HAP-1 (cell line): ENCODE measurements around the gene SNAP91.
"Not testable (repeated sequence)": the region's sequence is repeated elsewhere in the genome, so short reads cannot be mapped to it uniquely, and the experiment has no call there.

Experiments
- DNase-seq, 2 experiments: peaks; one replicate each; pipeline ENCODE4 v3.0.0-alpha.2; 2016 to 2020; ENCODE audit warnings: low spot score in 2 of 2
- H3K27me3 ChIP-seq: fragments of 250-450 bp; sonication (Bioruptor Pico); 2 replicates; pipeline ENCODE4 v1.5.1; 2020; ENCODE audit warnings: low read depth, mild to moderate bottlenecking, moderate library complexity
- H3K36me3 ChIP-seq: fragments of 250-450 bp; sonication (Bioruptor Pico); replicated peaks from 2 replicates; pipeline ENCODE4 v1.5.1; 2020; ENCODE audit warnings: mild to moderate bottlenecking
- H3K4me1 ChIP-seq: fragments of 250-450 bp; sonication (Bioruptor Pico); 2 replicates; pipeline ENCODE4 v1.5.1; 2020; ENCODE audit warnings: mild to moderate bottlenecking
- H3K4me3 ChIP-seq: fragments of 250-450 bp; sonication (Bioruptor Pico); 2 replicates; pipeline ENCODE4 v1.5.1; 2020; ENCODE audit warnings: mild to moderate bottlenecking, moderate library complexity
- H3K9me3 ChIP-seq: fragments of 250-450 bp; sonication (Bioruptor Pico); 2 replicates; pipeline ENCODE4 v1.5.1; 2020; ENCODE audit warnings: mild to moderate bottlenecking, moderate library complexity
- in situ Hi-C: fragments of 300-500 bp; cut with MboI; formaldehyde crosslinking; loops from 3 replicates; pipeline ENCODE4 v1.14.3; 2020; ENCODE audit warnings: low sequenced_read_pairs, inconsistent platforms, mixed read lengths

Gene SNAP91

GRCh38 chr6:83551748-83552147 is 157.2 kb downstream of the SNAP91 start:
- in situ Hi-C loops, DNase-seq, H3K36me3 ChIP-seq, H3K9me3 ChIP-seq, H3K4me3 ChIP-seq, H3K4me1 ChIP-seq: not testable (repeated sequence)
- peaks cover 20% of the 10 kb centered on the region for H3K27me3 ChIP-seq

DNA sequence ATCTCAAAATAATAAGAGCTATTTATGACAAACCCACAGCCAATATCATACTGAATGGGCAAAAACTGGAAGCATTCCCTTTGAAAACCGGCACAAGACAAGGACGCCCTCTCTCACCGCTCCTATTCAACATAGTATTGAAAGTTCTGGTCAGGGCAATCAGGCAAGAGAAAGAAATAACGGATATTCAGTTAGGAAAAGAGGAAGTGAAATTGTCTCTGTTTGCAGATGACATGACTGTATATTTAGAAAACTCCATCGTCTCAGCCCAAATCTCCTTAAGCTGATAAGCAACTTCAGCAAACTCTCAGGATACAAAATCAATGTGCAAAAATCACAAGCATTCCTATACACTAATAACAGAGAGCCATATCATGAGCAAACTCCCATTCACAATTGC is 158.4 kb downstream of the SNAP91 start:
- in situ Hi-C loops, result not testable (repeated sequence)

DNA sequence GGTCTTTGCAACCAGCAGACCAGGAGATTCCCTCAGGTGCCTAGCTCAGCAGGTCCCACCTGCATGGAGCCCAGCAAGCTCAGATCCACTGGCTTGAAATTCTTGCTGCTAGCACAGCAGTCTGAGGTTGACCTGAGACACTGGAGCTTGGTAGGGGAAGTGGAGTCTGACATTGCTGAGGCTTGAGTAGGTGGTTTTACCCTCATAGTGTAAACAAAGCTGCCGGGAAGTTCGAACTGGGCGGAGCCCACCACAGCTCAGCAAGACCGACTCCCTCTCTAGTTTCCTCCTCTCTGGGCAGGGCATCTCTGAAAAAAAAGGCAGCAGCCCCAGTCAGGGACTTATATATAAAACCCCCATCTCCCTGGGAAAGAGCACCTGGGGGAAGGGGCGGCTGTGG is 162.3 kb downstream of the SNAP91 start:
- no peaks in the 10 kb centered on the region for H3K4me1 ChIP-seq
- 0 out of 2 replicates have a peak, but pooled peaks cover 3% of the 10 kb centered on the region for H3K27me3 ChIP-seq
- H3K9me3 ChIP-seq, result no peaks in the 10 kb centered on the region
- in situ Hi-C loops, result no loop called here
- H3K4me3 ChIP-seq, result no peak overlapping the region
- no peaks in the 10 kb centered on the region for H3K36me3 ChIP-seq
- no peak for DNase-seq

More for the DNA sequence above, 158.4 kb downstream of the SNAP91 start:
- H3K9me3 ChIP-seq, DNase-seq, H3K36me3 ChIP-seq, H3K4me1 ChIP-seq, H3K4me3 ChIP-seq: not testable (repeated sequence)
- H3K27me3 ChIP-seq, result peaks cover 17% of the 10 kb centered on the region

GRCh38 chr6:83539678-83540077 is 169.2 kb downstream of the SNAP91 start:
- in situ Hi-C loops, result no loop called here
- H3K4me1 ChIP-seq, result 0 out of 2 replicates have a peak, but pooled peaks cover 3% of the 10 kb centered on the region
- no peaks in the 10 kb centered on the region for H3K9me3 ChIP-seq
- H3K4me3 ChIP-seq, result no peak overlapping the region
- DNase-seq, result no peak
- peaks cover 20% of the 10 kb centered on the region for H3K27me3 ChIP-seq
- H3K36me3 ChIP-seq, result no peaks in the 10 kb centered on the region

GRCh38 chr6:83536647-83537589 is 172.0 kb downstream of the SNAP91 start:
- in situ Hi-C loops, result no loop called here
- DNase-seq, result no peak
- Histone ChIP-seq H3K4me1 (0 out of 2 replicates have a peak, but pooled peaks cover 3% of the 10 kb centered on the region), H3K27me3 (peaks cover 18% of the 10 kb centered on the region), H3K9me3 (no peaks in the 10 kb centered on the region), H3K36me3 (no peaks in the 10 kb centered on the region), H3K4me3 (no peak overlapping the region)

DNA sequence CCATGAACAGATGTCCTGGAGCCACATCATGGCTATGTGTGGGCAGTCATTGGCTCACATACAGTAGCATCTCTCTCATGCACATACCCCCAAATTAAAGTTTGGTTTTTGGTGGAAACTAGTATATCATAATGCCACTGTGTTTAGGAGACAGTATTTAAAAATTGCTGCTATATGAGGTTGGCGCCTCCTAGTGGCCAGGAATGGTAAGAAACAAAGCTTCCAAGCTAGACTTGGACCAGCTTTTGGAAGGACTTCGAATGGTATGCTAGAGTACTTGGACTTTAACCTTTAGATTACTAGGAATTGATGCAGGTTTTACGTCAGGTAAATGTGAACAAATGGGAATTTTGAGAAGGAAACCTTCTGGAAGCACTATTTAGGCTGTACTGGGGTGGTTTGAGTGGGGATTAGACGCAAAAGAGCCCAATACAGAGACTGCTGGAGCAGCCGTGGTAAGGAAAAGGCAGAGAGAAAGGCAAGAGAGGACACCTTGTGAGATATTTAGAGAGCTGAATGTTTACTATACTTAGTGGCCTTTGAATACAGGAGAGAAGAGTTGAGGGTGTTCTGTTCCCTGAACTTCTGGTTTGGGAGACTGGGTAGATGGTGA is 172.8 kb downstream of the SNAP91 start:
- Histone ChIP-seq H3K4me3 (no peak overlapping the region), H3K4me1 (0 out of 2 replicates have a peak, but pooled peaks cover 3% of the 10 kb centered on the region), H3K9me3 (no peaks in the 10 kb centered on the region), H3K27me3 (peaks cover 21% of the 10 kb centered on the region), H3K36me3 (no peaks in the 10 kb centered on the region)
- DNase-seq, result peak; percentile 49 to 84
- in situ Hi-C loops, result no loop called here

DNA sequence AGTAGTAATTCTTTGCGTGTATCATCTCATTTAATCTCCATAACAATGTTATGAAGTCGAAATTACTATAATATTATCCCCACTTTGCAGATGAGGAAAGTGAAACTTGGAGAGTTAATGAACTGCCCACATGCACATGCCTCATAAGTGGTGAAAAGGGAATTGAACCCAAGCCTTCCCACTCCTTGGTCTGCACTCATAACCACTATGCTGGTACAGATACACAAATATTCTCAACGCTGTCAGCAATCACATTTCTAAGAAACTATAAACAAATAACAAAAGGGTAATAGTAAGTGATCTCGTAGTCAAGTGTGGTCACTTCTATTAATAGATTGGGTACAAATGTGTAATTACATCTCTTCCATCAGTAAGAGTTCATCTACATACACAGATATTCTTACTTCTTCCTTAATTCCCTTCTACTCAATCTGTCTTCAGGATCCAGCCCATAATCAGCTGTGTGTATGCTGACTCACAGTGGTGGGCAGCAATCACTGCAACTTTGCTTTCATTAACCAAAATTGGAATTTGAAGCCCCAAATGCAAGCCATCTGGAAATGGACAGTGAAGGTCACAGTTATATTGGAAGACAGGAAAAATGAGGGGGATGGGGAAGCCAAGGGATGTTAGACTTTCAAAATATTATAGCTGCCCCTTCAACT is 190.0 kb downstream of the SNAP91 start:
- no peaks in the 10 kb centered on the region for H3K9me3 ChIP-seq
- in situ Hi-C loops, result loop anchor here (5.0 to 10.0 kb wide), 4 partner anchors 87 to 454 kb away; partner anchors contain the start of genes DOP1A, ME1 and UBE3D
- H3K4me1 ChIP-seq, result peaks cover 7% of the 10 kb centered on the region
- H3K27me3 ChIP-seq, result no peaks in the 10 kb centered on the region
- no peak overlapping the region for H3K4me3 ChIP-seq
- H3K36me3 ChIP-seq, result no peaks in the 10 kb centered on the region
- DNase-seq, result peak in 1 of 2 experiments; percentile 32

GRCh38 chr6:83517500-83517899 is 191.4 kb downstream of the SNAP91 start:
- in situ Hi-C loops, result loop anchor here (5.0 to 10.0 kb wide), 4 partner anchors 85 to 453 kb away; partner anchors contain the start of genes DOP1A, ME1 and UBE3D
- Histone ChIP-seq H3K4me1 (peaks cover 15% of the 10 kb centered on the region), H3K9me3 (no peaks in the 10 kb centered on the region), H3K36me3 (no peaks in the 10 kb centered on the region), H3K4me3 (no peak overlapping the region), H3K27me3 (no peaks in the 10 kb centered on the region)
- no peak for DNase-seq

GRCh38 chr6:83514866-83515466 is 193.9 kb downstream of the SNAP91 start:
- Histone ChIP-seq H3K4me3 (no peak overlapping the region), H3K27me3 (no peaks in the 10 kb centered on the region), H3K36me3 (no peaks in the 10 kb centered on the region), H3K9me3 (no peaks in the 10 kb centered on the region), H3K4me1 (peaks cover 22% of the 10 kb centered on the region)
- DNase-seq, result peak; percentile 61 to 73
- in situ Hi-C loops, result loop anchor here (5.0 to 10.0 kb wide), 4 partner anchors 83 to 450 kb away; partner anchors contain the start of genes DOP1A, ME1 and UBE3D

DNA sequence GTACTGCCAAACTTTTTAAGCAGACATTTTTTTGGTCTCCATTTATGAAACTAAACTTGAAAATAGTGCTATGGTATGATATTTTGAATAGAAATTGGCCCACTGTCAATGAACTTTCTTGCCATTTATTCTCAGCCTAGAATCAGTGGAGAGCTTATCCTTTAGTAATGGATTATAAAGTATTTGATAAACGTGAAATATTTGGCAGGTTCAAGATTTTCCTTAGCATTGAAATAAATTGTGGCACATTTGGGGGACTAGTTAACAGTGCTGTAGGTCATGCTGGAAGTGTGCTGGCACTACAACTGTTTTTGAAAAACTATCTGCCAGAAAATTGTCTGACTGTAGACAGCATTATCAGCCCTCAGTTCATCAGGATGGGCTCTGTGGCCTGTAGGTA is 194.4 kb downstream of the SNAP91 start:
- no peak overlapping the region for H3K4me3 ChIP-seq
- H3K9me3 ChIP-seq, result no peaks in the 10 kb centered on the region
- H3K4me1 ChIP-seq, result peaks cover 22% of the 10 kb centered on the region
- in situ Hi-C loops, result loop anchor here (10.0 kb wide), 2 partner anchors 100 to 450 kb away; partner anchors contain the start of genes DOP1A and UBE3D
- no peak for DNase-seq
- H3K27me3 ChIP-seq, result no peaks in the 10 kb centered on the region
- H3K36me3 ChIP-seq, result no peaks in the 10 kb centered on the region

- H3K27me3 ChIP-seq, result no peaks in the 10 kb centered on the region
- DNase-seq, result peak; percentile 83 to 92
- H3K4me3 ChIP-seq, result peak within 1 kb of the TSS; percentile 37
- no peaks in the 10 kb centered on the region for H3K9me3 ChIP-seq
- in situ Hi-C loops, result loop anchor here (10.0 kb wide), 2 partner anchors 97 to 447 kb away; partner anchors contain the start of genes DOP1A and UBE3D
- no peaks in the 10 kb centered on the region for H3K36me3 ChIP-seq
- H3K4me1 ChIP-seq, result peaks cover 25% of the 10 kb centered on the region
Measured at GRCh38 chr6:83511901-83512681, 196.8 kb downstream of the SNAP91 start, which contains the start of gene PRSS35. TSS of gene PRSS35 (plus strand) at chr6:83512534. CDS start at chr6:83523442, 10,908 bp downstream.

DNA sequence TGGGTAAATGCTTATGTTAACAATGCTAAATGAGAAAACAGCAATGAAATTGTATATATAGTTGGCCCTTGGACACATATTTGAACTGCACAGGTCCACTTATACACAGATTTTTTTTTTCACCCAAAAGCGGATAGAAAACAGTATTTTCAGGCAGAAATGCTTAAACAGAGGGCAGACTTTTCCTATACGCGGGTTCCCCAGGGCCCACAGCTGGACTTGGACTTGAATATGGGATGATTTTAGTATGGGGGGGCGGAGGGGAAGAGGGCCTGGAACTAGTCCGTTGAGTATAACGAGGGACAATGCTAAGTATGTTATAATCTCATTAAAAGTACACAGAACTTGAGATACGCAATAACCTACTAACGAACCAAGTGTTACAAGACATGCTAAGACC is 197.6 kb downstream of the SNAP91 start:
- in situ Hi-C loops, result loop anchor here (10.0 kb wide), 2 partner anchors 96 to 446 kb away; partner anchors contain the start of genes DOP1A and UBE3D
- Histone ChIP-seq H3K36me3 (no peaks in the 10 kb centered on the region), H3K4me1 (peaks cover 28% of the 10 kb centered on the region), H3K4me3 (no peak overlapping the region), H3K9me3 (no peaks in the 10 kb centered on the region), H3K27me3 (no peaks in the 10 kb centered on the region)
- no peak for DNase-seq
